HG03025 (cell line): ENCODE data around the gene TMEM187.
"Not testable (repeated sequence)": the region's sequence is repeated elsewhere in the genome, so short reads cannot be mapped to it uniquely, and the experiment has no call there.

ENCODE experiments used
- ATAC-seq: cut with Tn5 transposase; IDR thresholded peaks from one replicate; pipeline ENCODE4 v1.9.1; 2021; ENCODE audit warnings: mild to moderate bottlenecking, moderate library complexity; ENCODE audit not compliant: unreplicated experiment, low FRiP score

The TMEM187 gene

GRCh38 chrX:153992180-153992579, 19.6 kb downstream of the TMEM187 start:
- ATAC-seq: no peak

GRCh38 chrX:153993079-153993478, 20.5 kb downstream of the TMEM187 start:
- ATAC-seq: no peak

- no peak for ATAC-seq
These were observed 21.4 kb downstream of the TMEM187 start for GRCh38 chrX:153993978-153994377.

- not testable (repeated sequence) for ATAC-seq
These were observed 21.8 kb downstream of the TMEM187 start for GRCh38 chrX:153994398-153994797.

GRCh38 chrX:153995504-153995903, 22.9 kb downstream of the TMEM187 start:
- ATAC-seq: no peak

- ATAC-seq: no peak
These were observed 26.9 kb downstream of the TMEM187 start for GRCh38 chrX:153999359-154000037.

- ATAC-seq: no peak
These were observed 27.5 kb downstream of the TMEM187 start for GRCh38 chrX:154000051-154000450.

- ATAC-seq: no peak
These were observed 29.7 kb downstream of the TMEM187 start for GRCh38 chrX:154002215-154002719.

GRCh38 chrX:154004315-154004714, 31.8 kb downstream of the TMEM187 start:
- ATAC-seq: no peak

- no peak for ATAC-seq
These were observed 34.4 kb downstream of the TMEM187 start for GRCh38 chrX:154006947-154007346.

- ATAC-seq: no peak
These were observed 36.0 kb downstream of the TMEM187 start for GRCh38 chrX:154008521-154008920.

- ATAC-seq: no peak
These were observed 38.0 kb downstream of the TMEM187 start for GRCh38 chrX:154010330-154011087.

GRCh38 chrX:154011376-154012335, 39.1 kb downstream of the TMEM187 start:
- no peak for ATAC-seq

- ATAC-seq: no peak
These were observed 39.9 kb downstream of the TMEM187 start for GRCh38 chrX:154012336-154012991.

GRCh38 chrX:154013001-154013421, 40.5 kb downstream of the TMEM187 start:
- ATAC-seq: no peak

- ATAC-seq: no peak
These were observed 41.2 kb downstream of the TMEM187 start for GRCh38 chrX:154013614-154014360.

- ATAC-seq: no peak
These were observed 42.2 kb downstream of the TMEM187 start for GRCh38 chrX:154014429-154015380.

- ATAC-seq: no peak
These were observed 43.2 kb downstream of the TMEM187 start for GRCh38 chrX:154015581-154016264.
